ENCODE data around the gene KIAA0753.

Gene KIAA0753

GRCh38 chr17:6591599-6592158 is 48.8 kb downstream of the KIAA0753 start:
- Histone ChIP-seq H3K27ac (ENCODE audit: low read depth, low read length) (no peak overlapping the region), H3K4me3 (ENCODE audit: low read depth in 1 of 2, low read length in 2 of 2) (no peak overlapping the region), H3K9me3 (ENCODE audit: low read length) (no peaks in the 10 kb centered on the region), H3K4me1 (ENCODE audit: insufficient read depth, low read length) (no peaks in the 10 kb centered on the region), H3K27me3 (ENCODE audit: control insufficient read depth in 1 of 2, insufficient read depth in 2 of 2, low read length in 2 of 2) (no peaks in the 10 kb centered on the region), H3K36me3 (ENCODE audit: insufficient read depth, low read length) (peaks cover 69% of the 10 kb centered on the region), H3K9ac (ENCODE audit: low read length) (no peak overlapping the region)

GRCh38 chr17:6589266-6589946 is 51.1 kb downstream of the KIAA0753 start:
- Histone ChIP-seq H3K4me3 (ENCODE audit: low read depth in 1 of 2, low read length in 2 of 2) (no peak overlapping the region), H3K27me3 (ENCODE audit: control insufficient read depth in 1 of 2, insufficient read depth in 2 of 2, low read length in 2 of 2) (no peaks in the 10 kb centered on the region), H3K4me1 (ENCODE audit: insufficient read depth, low read length) (no peaks in the 10 kb centered on the region), H3K9me3 (ENCODE audit: low read length) (no peaks in the 10 kb centered on the region), H3K9ac (ENCODE audit: low read length) (no peak overlapping the region), H3K36me3 (ENCODE audit: insufficient read depth, low read length) (peaks cover 63% of the 10 kb centered on the region), H3K27ac (ENCODE audit: low read depth, low read length) (no peak overlapping the region)

GRCh38 chr17:6588165-6588564 is 52.3 kb downstream of the KIAA0753 start:
- Histone ChIP-seq H3K9me3 (ENCODE audit: low read length) (no peaks in the 10 kb centered on the region), H3K9ac (ENCODE audit: low read length) (no peak overlapping the region), H3K4me1 (ENCODE audit: insufficient read depth, low read length) (no peaks in the 10 kb centered on the region), H3K27me3 (ENCODE audit: control insufficient read depth in 1 of 2, insufficient read depth in 2 of 2, low read length in 2 of 2) (no peaks in the 10 kb centered on the region), H3K4me3 (ENCODE audit: low read depth in 1 of 2, low read length in 2 of 2) (no peak overlapping the region), H3K36me3 (ENCODE audit: insufficient read depth, low read length) (peaks cover 65% of the 10 kb centered on the region), H3K27ac (ENCODE audit: low read depth, low read length) (no peak overlapping the region)

GRCh38 chr17:6587310-6587709 is 53.2 kb downstream of the KIAA0753 start:
- peaks cover 61% of the 10 kb centered on the region for H3K36me3 ChIP-seq (ENCODE audit: insufficient read depth, low read length)
- H3K27me3 ChIP-seq (ENCODE audit: control insufficient read depth in 1 of 2, insufficient read depth in 2 of 2, low read length in 2 of 2), result no peaks in the 10 kb centered on the region
- no peak overlapping the region for H3K4me3 ChIP-seq (ENCODE audit: low read depth in 1 of 2, low read length in 2 of 2)
- H3K9ac ChIP-seq (ENCODE audit: low read length), result no peak overlapping the region
- H3K4me1 ChIP-seq (ENCODE audit: insufficient read depth, low read length), result no peaks in the 10 kb centered on the region
- H3K9me3 ChIP-seq (ENCODE audit: low read length), result no peaks in the 10 kb centered on the region
- no peak overlapping the region for H3K27ac ChIP-seq (ENCODE audit: low read depth, low read length)

- no peak overlapping the region for H3K9ac ChIP-seq (ENCODE audit: low read length)
- no peak overlapping the region for H3K4me3 ChIP-seq (ENCODE audit: low read depth in 1 of 2, low read length in 2 of 2)
Observed at GRCh38 chr17:6583411-6583810, 57.1 kb downstream of the KIAA0753 start.

GRCh38 chr17:6580625-6581024 is 59.9 kb downstream of the KIAA0753 start:
- Histone ChIP-seq H3K4me1 (ENCODE audit: insufficient read depth, low read length) (no peaks in the 10 kb centered on the region), H3K27me3 (ENCODE audit: control insufficient read depth in 1 of 2, insufficient read depth in 2 of 2, low read length in 2 of 2) (no peaks in the 10 kb centered on the region), H3K36me3 (ENCODE audit: insufficient read depth, low read length) (peaks cover 14% of the 10 kb centered on the region), H3K9ac (ENCODE audit: low read length) (no peak overlapping the region), H3K4me3 (ENCODE audit: low read depth in 1 of 2, low read length in 2 of 2) (no peak overlapping the region), H3K27ac (ENCODE audit: low read depth, low read length) (no peak overlapping the region), H3K9me3 (ENCODE audit: low read length) (no peaks in the 10 kb centered on the region)

More at GRCh38 chr17:6583411-6583810, 57.1 kb downstream of the KIAA0753 start:
- H3K9me3 ChIP-seq (ENCODE audit: low read length), result no peaks in the 10 kb centered on the region
- H3K36me3 ChIP-seq (ENCODE audit: insufficient read depth, low read length), result peaks cover 35% of the 10 kb centered on the region
- no peaks in the 10 kb centered on the region for H3K4me1 ChIP-seq (ENCODE audit: insufficient read depth, low read length)
- H3K27me3 ChIP-seq (ENCODE audit: control insufficient read depth in 1 of 2, insufficient read depth in 2 of 2, low read length in 2 of 2), result no peaks in the 10 kb centered on the region
- no peak overlapping the region for H3K27ac ChIP-seq (ENCODE audit: low read depth, low read length)

- Histone ChIP-seq H3K4me1 (ENCODE audit: insufficient read depth, low read length) (no peaks in the 10 kb centered on the region), H3K9ac (ENCODE audit: low read length) (no peak overlapping the region), H3K27ac (ENCODE audit: low read depth, low read length) (no peak overlapping the region), H3K27me3 (ENCODE audit: control insufficient read depth in 1 of 2, insufficient read depth in 2 of 2, low read length in 2 of 2) (no peaks in the 10 kb centered on the region), H3K36me3 (ENCODE audit: insufficient read depth, low read length) (peaks cover 7% of the 10 kb centered on the region), H3K4me3 (ENCODE audit: low read depth in 1 of 2, low read length in 2 of 2) (no peak overlapping the region), H3K9me3 (ENCODE audit: low read length) (no peaks in the 10 kb centered on the region)
Observed at GRCh38 chr17:6578491-6578890, 62.0 kb downstream of the KIAA0753 start.

GRCh38 chr17:6577686-6578263 is 62.7 kb downstream of the KIAA0753 start:
- H3K4me3 ChIP-seq (ENCODE audit: low read depth in 1 of 2, low read length in 2 of 2), result no peak overlapping the region
- no peak overlapping the region for H3K9ac ChIP-seq (ENCODE audit: low read length)
- H3K4me1 ChIP-seq (ENCODE audit: insufficient read depth, low read length), result no peaks in the 10 kb centered on the region
- no peaks in the 10 kb centered on the region for H3K9me3 ChIP-seq (ENCODE audit: low read length)
- H3K27ac ChIP-seq (ENCODE audit: low read depth, low read length), result no peak overlapping the region
- no peaks in the 10 kb centered on the region for H3K27me3 ChIP-seq (ENCODE audit: control insufficient read depth in 1 of 2, insufficient read depth in 2 of 2, low read length in 2 of 2)
- H3K36me3 ChIP-seq (ENCODE audit: insufficient read depth, low read length), result peaks cover 7% of the 10 kb centered on the region

- Histone ChIP-seq H3K4me3 (ENCODE audit: low read depth in 1 of 2, low read length in 2 of 2) (no peak overlapping the region), H3K9me3 (ENCODE audit: low read length) (no peaks in the 10 kb centered on the region), H3K9ac (ENCODE audit: low read length) (no peak overlapping the region), H3K36me3 (ENCODE audit: insufficient read depth, low read length) (peaks cover 7% of the 10 kb centered on the region), H3K27ac (ENCODE audit: low read depth, low read length) (no peak overlapping the region), H3K4me1 (ENCODE audit: insufficient read depth, low read length) (no peaks in the 10 kb centered on the region), H3K27me3 (ENCODE audit: control insufficient read depth in 1 of 2, insufficient read depth in 2 of 2, low read length in 2 of 2) (no peaks in the 10 kb centered on the region)
Observed at GRCh38 chr17:6576038-6576785, 64.3 kb downstream of the KIAA0753 start.

GRCh38 chr17:6575596-6575988 is 64.9 kb downstream of the KIAA0753 start:
- Histone ChIP-seq H3K9ac (ENCODE audit: low read length) (no peak overlapping the region), H3K4me3 (ENCODE audit: low read depth in 1 of 2, low read length in 2 of 2) (no peak overlapping the region), H3K9me3 (ENCODE audit: low read length) (no peaks in the 10 kb centered on the region), H3K27me3 (ENCODE audit: control insufficient read depth in 1 of 2, insufficient read depth in 2 of 2, low read length in 2 of 2) (no peaks in the 10 kb centered on the region), H3K4me1 (ENCODE audit: insufficient read depth, low read length) (no peaks in the 10 kb centered on the region), H3K27ac (ENCODE audit: low read depth, low read length) (no peak overlapping the region), H3K36me3 (ENCODE audit: insufficient read depth, low read length) (peaks cover 7% of the 10 kb centered on the region)

GRCh38 chr17:6574687-6575595 is 65.6 kb downstream of the KIAA0753 start:
- H3K9me3 ChIP-seq (ENCODE audit: low read length), result no peaks in the 10 kb centered on the region
- no peaks in the 10 kb centered on the region for H3K27me3 ChIP-seq (ENCODE audit: control insufficient read depth in 1 of 2, insufficient read depth in 2 of 2, low read length in 2 of 2)
- H3K9ac ChIP-seq (ENCODE audit: low read length), result no peak overlapping the region
- H3K36me3 ChIP-seq (ENCODE audit: insufficient read depth, low read length), result peaks cover 7% of the 10 kb centered on the region
- H3K4me1 ChIP-seq (ENCODE audit: insufficient read depth, low read length), result no peaks in the 10 kb centered on the region
- H3K27ac ChIP-seq (ENCODE audit: low read depth, low read length), result no peak overlapping the region
- no peak overlapping the region for H3K4me3 ChIP-seq (ENCODE audit: low read depth in 1 of 2, low read length in 2 of 2)
